Muscle layer of colon (tissue), 2 donors: Measurements from ENCODE around the gene ZNF628.

Experiments
- H3K27ac ChIP-seq: one replicate; pipeline ENCODE4 v1.7.0; 2013; ENCODE audit warnings: low read depth, mild to moderate bottlenecking, low read length, moderate library complexity
- H3K27me3 ChIP-seq, 2 donors: one replicate each; pipeline ENCODE4 v1.7.0; 2013; ENCODE audit warnings: low read length in 2 of 2, mild to moderate bottlenecking in 2 of 2; ENCODE audit not compliant: insufficient read depth in 2 of 2, control insufficient read depth in 1 of 2
- H3K36me3 ChIP-seq: one replicate; pipeline ENCODE4 v1.7.0; 2013; ENCODE audit warnings: mild to moderate bottlenecking, low read length; ENCODE audit not compliant: insufficient read depth
- H3K4me1 ChIP-seq: one replicate; pipeline ENCODE4 v1.7.0; 2013; ENCODE audit warnings: mild to moderate bottlenecking, low read length; ENCODE audit not compliant: insufficient read depth
- H3K4me3 ChIP-seq, 2 donors: one replicate each; pipeline ENCODE4 v1.7.0; 2013; ENCODE audit warnings: low read length in 2 of 2, low read depth in 1 of 2, mild to moderate bottlenecking in 1 of 2, moderate library complexity in 1 of 2
- H3K9ac ChIP-seq: one replicate; pipeline ENCODE4 v1.7.0; 2013; ENCODE audit warnings: low read length
- H3K9me3 ChIP-seq: one replicate; pipeline ENCODE4 v1.7.0; 2013; ENCODE audit warnings: mild to moderate bottlenecking, low read length
- donor health status: abdominal sarcoma.
- donor health status: Adenocarcinoma of cecum.

The ZNF628 gene

DNA sequence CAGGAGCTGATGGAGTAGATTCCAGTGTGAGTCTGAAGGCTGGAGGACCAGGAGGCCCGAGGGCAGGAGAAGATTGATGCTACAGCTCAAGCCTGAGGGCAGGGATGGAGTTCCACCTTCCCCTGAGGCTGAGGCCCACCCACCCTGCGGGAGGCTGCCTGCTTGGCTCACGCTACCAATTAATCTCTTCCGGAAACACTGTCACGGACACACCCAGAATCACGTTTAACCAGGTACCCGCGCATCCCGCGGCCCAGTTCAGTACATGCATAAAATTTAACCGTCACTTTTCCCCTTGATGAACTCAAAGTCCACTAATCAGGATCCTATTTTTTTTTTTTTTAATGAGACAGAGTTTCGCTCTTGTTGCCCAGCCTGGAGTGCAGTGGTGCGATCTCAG, 5.2 kb upstream of the ZNF628 start:
- H3K9ac ChIP-seq = no peak overlapping the region
- no peak overlapping the region for H3K27ac ChIP-seq
- H3K27me3 ChIP-seq = no peaks in the 10 kb centered on the region
- no peaks in the 10 kb centered on the region for H3K36me3 ChIP-seq
- H3K9me3 ChIP-seq = no peaks in the 10 kb centered on the region
- H3K4me3 ChIP-seq = no peak overlapping the region
- H3K4me1 ChIP-seq = peaks cover 11% of the 10 kb centered on the region

DNA sequence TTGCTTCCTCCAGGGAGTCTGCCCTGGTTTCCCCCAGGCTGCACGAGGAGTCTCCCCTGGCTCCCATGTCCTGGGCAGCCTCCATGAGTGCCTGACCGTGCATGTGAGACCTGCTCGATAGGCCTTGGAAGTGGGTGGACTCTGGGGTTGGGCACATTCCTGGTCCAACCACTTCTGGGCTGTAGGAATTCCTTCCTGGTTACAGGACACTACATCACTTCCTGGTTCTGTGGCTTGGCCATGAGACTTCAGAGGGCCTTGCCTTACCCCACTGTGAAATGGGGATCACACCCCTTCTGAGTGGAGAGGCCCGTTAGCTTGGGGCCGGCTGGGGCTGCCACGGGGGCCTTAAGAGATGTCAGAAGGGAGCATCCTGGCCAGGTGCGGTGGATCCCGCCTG, 4.0 kb upstream of the ZNF628 start:
- Histone ChIP-seq H3K4me1 (peaks cover 14% of the 10 kb centered on the region), H3K27ac (no peak overlapping the region), H3K9ac (no peak overlapping the region), H3K36me3 (no peaks in the 10 kb centered on the region), H3K27me3 (no peaks in the 10 kb centered on the region), H3K9me3 (no peaks in the 10 kb centered on the region), H3K4me3 (no peak overlapping the region)

DNA sequence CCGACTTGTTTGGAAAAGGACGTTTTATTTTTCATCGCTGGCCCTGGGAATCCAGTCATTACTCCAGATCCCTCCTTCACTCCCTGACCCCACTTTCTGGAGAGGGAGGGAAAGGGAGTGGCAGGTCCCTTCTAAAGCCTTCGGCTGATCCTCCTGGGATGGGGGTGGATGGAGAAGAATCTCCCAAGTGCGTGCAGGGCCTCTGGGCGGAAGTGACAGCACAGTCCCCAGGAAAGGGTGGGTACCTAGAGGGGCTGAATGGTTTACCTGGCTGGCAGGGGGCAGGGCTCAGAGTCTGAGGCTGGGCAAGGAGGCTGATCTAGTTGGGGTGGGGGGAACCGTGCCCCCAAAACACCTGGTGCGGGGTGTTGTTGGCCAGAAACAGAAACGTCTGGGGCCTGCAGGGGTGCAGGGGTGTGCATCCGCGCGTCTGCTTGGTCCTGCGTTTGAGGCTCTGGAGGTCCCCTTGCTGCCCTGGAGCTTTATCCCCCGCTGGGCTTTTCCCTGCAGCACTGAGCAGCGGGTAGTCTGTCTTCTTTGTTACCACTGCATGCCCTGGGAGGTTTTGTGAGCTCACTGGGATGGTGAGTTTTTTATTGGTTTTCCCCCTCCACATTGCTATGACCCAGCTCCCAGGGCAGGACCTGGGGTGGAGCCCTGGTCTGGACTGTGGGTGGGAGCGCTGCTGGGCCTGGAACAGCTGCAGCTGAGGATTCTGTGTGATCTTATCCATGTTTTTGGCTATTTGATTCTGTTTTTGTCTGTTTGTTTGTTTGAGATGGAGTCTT, 3.0 kb upstream of the ZNF628 start:
- no peak overlapping the region for H3K9ac ChIP-seq
- H3K9me3 ChIP-seq = no peaks in the 10 kb centered on the region
- no peaks in the 10 kb centered on the region for H3K36me3 ChIP-seq
- H3K4me3 ChIP-seq = no peak overlapping the region
- no peak overlapping the region for H3K27ac ChIP-seq
- peaks cover 17% of the 10 kb centered on the region for H3K4me1 ChIP-seq
- H3K27me3 ChIP-seq = no peaks in the 10 kb centered on the region

DNA sequence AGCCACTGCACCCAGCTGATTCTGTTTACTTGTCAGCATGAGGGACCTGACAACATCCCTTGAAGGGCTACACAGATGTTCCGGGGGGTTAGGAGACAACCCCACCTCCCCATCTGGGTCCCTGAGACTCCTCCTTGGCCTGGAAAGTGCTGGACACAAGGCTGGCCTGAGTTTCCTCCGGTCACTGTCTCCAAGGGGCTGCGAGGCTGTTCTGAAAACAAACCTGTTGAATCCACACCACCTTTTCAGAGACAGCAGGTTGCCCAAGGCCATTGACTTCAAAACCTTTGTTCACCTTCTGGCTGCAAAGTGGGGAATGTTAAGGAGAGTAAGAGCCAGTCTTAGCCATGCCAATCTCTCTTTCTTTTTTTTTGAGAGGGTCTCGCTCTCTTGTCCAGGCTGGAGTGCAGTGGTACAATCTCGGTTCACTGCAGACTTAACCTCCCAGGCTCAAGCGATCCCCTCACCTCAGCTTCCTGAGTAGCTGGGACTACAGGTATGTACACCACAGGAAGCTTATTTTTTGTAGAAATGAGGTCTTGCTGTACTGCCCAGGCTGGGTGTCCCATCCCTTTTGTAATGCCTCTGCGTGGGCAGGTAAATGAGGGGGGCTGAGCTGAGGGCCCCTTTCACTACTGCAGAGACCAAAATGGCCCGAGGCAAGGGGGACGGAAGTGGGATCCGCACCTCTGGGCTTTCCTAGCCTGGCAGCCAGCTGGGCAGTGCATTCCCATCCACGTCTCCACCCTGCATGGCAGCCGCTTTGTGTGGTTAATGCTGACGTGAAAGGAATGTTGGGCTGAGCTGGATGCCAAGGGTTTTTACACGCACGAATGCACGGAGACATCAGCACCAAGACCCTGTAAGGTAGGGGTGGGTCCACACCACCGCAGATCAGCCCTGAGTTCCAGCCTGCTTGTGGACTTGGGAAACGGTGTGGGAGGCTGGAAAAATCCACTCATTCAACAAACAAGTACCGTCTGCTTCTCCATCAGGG, 1.9 kb upstream of the ZNF628 start:
- Histone ChIP-seq H3K9ac (no peak overlapping the region), H3K27ac (no peak overlapping the region), H3K4me3 (no peak overlapping the region), H3K36me3 (no peaks in the 10 kb centered on the region), H3K9me3 (no peaks in the 10 kb centered on the region), H3K4me1 (peaks cover 17% of the 10 kb centered on the region), H3K27me3 (no peaks in the 10 kb centered on the region)

DNA sequence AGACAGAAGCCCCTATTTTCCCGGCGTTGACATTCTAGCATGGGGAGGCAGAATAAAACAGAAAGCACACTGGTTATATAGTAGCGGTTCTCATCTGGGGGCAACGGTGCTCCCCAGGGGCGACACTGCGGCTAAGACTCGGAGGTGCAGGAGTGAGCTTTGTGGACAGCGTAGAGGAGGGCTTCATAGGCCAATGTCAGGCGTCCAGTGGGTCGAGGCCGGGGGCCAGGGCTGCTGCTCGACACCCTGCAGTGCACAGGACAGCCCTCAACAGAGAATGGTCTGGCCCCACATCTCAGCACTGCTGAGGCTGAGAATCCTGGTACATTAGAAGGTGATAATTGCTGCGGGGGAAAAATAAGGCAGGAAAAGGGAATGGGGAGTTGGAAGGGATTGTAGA, 1.5 kb downstream of the ZNF628 start:
- peak overlapping the region in 1 of 2 donors; percentile 89 for H3K4me3 ChIP-seq
- H3K36me3 ChIP-seq = no peaks in the 10 kb centered on the region
- no peak overlapping the region for H3K9ac ChIP-seq
- H3K9me3 ChIP-seq = no peaks in the 10 kb centered on the region
- H3K27me3 ChIP-seq = no peaks in the 10 kb centered on the region
- peaks cover 17% of the 10 kb centered on the region for H3K4me1 ChIP-seq
- H3K27ac ChIP-seq = no peak overlapping the region

DNA sequence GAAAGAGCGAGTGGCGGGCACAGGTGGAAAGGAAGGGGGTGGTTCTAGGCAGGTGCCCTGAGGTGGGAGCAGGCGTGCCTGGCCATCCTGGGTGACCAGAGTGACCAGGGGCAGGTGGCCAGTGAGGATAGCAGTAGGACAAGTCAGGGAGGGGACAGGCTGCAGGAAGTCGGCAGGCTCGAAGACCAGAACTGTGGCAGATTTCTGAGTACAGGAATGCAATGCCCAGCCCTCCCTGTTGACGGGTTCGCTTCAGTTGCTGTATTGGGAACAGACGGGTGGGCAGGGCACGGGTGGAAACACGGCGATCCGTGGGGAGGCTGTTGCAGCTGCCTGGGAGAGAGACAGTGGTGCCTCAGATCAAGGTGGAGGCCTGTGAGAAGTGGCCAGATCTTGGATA, 1.9 kb downstream of the ZNF628 start:
- Histone ChIP-seq H3K27ac (no peak overlapping the region), H3K36me3 (no peaks in the 10 kb centered on the region), H3K9me3 (no peaks in the 10 kb centered on the region), H3K4me3 (peak overlapping the region in 1 of 2 donors; percentile 89), H3K9ac (no peak overlapping the region), H3K27me3 (no peaks in the 10 kb centered on the region), H3K4me1 (peaks cover 17% of the 10 kb centered on the region)

DNA sequence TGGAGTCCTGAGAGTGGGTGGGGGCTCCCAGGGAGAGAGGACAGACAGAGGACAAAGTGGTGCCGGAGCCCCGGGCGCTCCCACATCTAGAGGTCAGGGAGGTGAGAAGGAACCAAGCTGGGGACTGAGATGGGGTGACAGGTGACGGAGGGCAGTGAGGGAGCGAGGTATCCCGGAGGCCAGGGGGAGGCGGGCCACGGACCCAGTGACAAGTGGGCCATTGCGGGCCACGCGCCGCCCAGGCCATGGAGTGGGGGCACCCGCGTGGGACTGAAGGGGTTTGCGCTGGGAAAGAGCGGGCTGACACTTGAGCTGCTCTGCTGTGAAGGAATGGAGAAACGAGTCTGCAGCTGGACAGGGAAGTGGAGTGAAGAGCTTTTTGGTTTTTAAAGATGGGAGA, 2.6 kb downstream of the ZNF628 start:
- no peak overlapping the region for H3K9ac ChIP-seq
- H3K27ac ChIP-seq = no peak overlapping the region
- H3K4me1 ChIP-seq = peaks cover 20% of the 10 kb centered on the region
- H3K4me3 ChIP-seq = no peak overlapping the region
- H3K27me3 ChIP-seq = no peaks in the 10 kb centered on the region
- no peaks in the 10 kb centered on the region for H3K36me3 ChIP-seq
- H3K9me3 ChIP-seq = no peaks in the 10 kb centered on the region

DNA sequence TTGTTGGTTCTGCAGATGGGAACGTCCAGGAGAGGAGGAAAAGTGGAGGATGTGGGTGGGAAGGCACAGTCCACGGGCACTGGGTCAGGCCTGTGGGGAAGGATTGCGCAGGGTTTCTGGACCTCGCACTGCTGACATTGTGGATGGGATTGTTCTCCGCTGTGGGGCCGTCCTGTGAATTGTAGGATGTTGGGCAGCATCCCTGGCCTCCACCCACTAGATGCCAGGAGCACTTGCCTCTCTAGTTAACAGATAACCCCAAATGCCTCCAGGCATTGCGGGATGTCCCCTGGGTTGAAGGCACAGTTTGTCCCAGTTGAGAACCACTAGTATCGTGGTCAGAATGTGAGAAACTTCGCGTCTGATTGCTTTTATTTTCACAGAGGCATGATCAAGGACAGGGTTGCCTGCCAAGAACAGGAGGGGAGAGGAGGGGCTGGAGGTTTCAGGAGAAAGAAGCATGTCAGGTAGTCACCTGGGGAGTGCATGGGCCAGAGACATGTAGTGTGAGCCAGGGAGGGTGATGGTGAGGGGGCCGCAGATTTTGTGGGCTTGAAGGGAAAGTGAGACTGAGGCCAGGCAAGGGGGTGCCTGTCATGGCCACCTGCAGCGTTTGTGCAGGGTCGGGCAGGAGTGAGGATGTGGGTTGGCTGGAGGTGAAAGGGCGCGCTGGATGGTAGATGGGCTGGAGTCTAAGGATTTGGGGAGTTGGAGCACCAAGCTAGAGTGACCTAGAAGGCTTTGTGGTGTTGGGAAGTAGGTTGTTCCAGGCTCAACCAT, 3.2 kb downstream of the ZNF628 start:
- Histone ChIP-seq H3K9ac (no peak overlapping the region), H3K27ac (no peak overlapping the region)

DNA sequence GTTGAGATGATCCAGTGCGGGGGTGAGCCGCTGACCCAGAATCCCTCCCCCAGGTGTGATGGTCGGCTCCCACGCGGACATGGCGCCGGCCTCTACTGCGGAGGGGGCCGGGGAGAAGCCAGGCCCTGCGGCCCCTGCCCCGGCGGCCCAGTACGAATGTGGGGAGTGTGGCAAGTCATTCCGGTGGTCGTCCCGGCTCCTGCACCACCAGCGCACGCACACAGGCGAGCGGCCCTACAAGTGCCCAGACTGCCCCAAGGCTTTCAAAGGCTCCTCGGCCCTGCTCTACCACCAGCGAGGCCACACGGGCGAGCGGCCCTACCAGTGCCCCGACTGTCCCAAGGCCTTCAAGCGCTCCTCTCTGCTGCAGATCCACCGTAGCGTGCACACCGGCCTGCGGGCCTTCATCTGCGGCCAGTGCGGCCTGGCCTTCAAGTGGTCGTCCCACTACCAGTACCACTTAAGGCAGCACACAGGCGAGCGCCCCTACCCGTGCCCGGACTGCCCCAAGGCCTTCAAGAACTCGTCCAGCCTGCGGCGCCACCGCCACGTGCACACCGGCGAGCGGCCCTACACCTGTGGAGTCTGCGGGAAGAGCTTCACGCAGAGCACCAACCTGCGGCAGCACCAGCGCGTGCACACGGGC, 4.9 kb downstream of the ZNF628 start:
- no peak overlapping the region for H3K9ac ChIP-seq
- H3K4me3 ChIP-seq = no peak overlapping the region
- H3K27ac ChIP-seq = no peak overlapping the region
- H3K4me1 ChIP-seq = peaks cover 29% of the 10 kb centered on the region
- no peaks in the 10 kb centered on the region for H3K9me3 ChIP-seq
- no peaks in the 10 kb centered on the region for H3K36me3 ChIP-seq
- H3K27me3 ChIP-seq = no peaks in the 10 kb centered on the region

More for the DNA sequence above, 3.2 kb downstream of the ZNF628 start:
- Histone ChIP-seq H3K27me3 (no peaks in the 10 kb centered on the region), H3K36me3 (no peaks in the 10 kb centered on the region), H3K4me1 (peaks cover 25% of the 10 kb centered on the region), H3K4me3 (no peak overlapping the region), H3K9me3 (no peaks in the 10 kb centered on the region)

DNA sequence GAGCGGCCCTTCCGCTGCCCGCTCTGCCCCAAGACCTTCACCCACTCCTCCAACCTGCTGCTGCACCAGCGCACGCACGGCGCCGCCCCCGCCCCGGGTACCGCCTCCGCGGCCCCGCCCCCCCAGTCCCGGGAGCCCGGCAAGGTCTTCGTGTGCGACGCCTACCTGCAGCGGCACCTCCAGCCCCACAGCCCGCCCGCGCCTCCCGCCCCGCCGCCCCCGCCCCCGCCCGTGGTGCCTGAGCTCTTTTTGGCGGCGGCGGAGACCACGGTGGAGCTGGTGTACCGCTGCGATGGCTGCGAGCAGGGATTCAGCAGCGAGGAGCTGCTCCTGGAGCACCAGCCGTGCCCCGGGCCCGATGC, 5.4 kb downstream of the ZNF628 start:
- H3K27me3 ChIP-seq = no peaks in the 10 kb centered on the region
- peaks cover 33% of the 10 kb centered on the region for H3K4me1 ChIP-seq
- H3K27ac ChIP-seq = no peak overlapping the region

More for the DNA sequence above, 5.4 kb downstream of the ZNF628 start:
- Histone ChIP-seq H3K36me3 (no peaks in the 10 kb centered on the region), H3K9ac (no peak overlapping the region), H3K9me3 (no peaks in the 10 kb centered on the region), H3K4me3 (no peak overlapping the region)
